Stimulated activated naive CD8-positive, alpha-beta T cell treated with anti-CD3 and anti-CD28 coated beads, Interleukin-15, Interleukin-2, amounts not matched to agents 100 ng/mL and 50 ng/mL, for 24 hours (primary cell): Measurements from ENCODE around the gene ZFR2.
A peak's percentile ranks its signal among the peaks of the same experiment; 100 is the strongest.
"Not testable (repeated sequence)": the region's sequence is repeated elsewhere in the genome, so short reads cannot be mapped to it uniquely, and the experiment has no call there.

Experiments
- H3K27ac Mint-ChIP-seq: one replicate; pipeline ENCODE4 v1.8.0; 2021; ENCODE audit warnings: mild to moderate bottlenecking, mixed read lengths
- H3K27me3 Mint-ChIP-seq: one replicate; pipeline ENCODE4 v1.8.0; 2021; ENCODE audit warnings: mixed read lengths
- H3K36me3 Mint-ChIP-seq: one replicate; pipeline ENCODE4 v1.8.0; 2021; ENCODE audit warnings: low read depth, mixed read lengths
- H3K4me1 Mint-ChIP-seq: one replicate; pipeline ENCODE4 v1.8.0; 2021; ENCODE audit warnings: low read depth, mixed read lengths
- H3K4me3 Mint-ChIP-seq: one replicate; pipeline ENCODE4 v1.8.0; 2021; ENCODE audit warnings: mild to moderate bottlenecking, mixed read lengths
- H3K9me3 Mint-ChIP-seq: one replicate; pipeline ENCODE4 v1.8.0; 2021; ENCODE audit warnings: mixed read lengths

ZFR2 gene

DNA sequence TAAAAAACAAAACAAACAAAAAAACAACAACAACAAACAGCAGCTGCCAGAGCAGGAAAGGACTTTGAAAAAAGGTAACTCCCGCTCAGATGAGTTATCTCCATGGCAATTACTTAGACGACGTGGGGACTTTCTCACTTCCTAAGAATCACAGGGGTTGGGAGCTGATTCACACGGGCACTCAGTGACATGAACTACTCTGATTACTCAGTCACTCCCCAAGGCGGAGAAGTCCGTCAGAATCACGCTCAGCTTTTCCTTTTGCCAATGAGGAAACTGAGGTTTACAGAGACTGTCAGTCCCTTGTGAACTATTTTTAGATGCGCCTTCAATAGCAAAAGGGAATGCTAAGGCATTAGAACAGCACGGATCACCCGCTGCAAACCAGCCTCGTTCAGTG lies 50.4 kb downstream of the ZFR2 start:
- Mint-ChIP-seq H3K4me1 (peaks cover 39% of the 10 kb centered on the region), H3K36me3 (no peaks in the 10 kb centered on the region), H3K9me3 (no peaks in the 10 kb centered on the region), H3K27ac (peak overlapping the region; percentile 69), H3K4me3 (no peak overlapping the region), H3K27me3 (no peaks in the 10 kb centered on the region)

DNA sequence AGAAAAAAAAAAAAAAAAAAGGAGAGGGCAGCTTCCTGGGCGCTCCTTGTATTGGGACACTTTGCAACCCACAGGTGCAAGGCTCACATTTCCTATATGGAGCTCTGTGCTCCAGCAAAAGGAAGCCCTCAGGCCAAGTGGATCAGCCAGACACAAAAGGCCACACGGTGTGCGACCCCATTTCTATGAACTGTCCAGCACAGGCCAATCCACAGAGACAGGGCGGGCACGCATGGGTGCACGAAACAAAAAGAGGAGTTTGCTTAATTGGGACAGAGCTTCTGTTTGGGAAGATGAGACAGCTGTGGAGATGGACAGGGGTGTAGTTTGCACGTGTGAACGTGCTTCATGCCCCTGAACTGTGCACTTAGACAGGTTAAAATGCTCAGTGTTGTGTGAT lies 51.1 kb downstream of the ZFR2 start:
- no peak overlapping the region for H3K4me3 Mint-ChIP-seq
- peak overlapping the region; percentile 69 for H3K27ac Mint-ChIP-seq
- H3K27me3 Mint-ChIP-seq, result no peaks in the 10 kb centered on the region
- peaks cover 46% of the 10 kb centered on the region for H3K4me1 Mint-ChIP-seq
- no peaks in the 10 kb centered on the region for H3K9me3 Mint-ChIP-seq
- H3K36me3 Mint-ChIP-seq, result no peaks in the 10 kb centered on the region

DNA sequence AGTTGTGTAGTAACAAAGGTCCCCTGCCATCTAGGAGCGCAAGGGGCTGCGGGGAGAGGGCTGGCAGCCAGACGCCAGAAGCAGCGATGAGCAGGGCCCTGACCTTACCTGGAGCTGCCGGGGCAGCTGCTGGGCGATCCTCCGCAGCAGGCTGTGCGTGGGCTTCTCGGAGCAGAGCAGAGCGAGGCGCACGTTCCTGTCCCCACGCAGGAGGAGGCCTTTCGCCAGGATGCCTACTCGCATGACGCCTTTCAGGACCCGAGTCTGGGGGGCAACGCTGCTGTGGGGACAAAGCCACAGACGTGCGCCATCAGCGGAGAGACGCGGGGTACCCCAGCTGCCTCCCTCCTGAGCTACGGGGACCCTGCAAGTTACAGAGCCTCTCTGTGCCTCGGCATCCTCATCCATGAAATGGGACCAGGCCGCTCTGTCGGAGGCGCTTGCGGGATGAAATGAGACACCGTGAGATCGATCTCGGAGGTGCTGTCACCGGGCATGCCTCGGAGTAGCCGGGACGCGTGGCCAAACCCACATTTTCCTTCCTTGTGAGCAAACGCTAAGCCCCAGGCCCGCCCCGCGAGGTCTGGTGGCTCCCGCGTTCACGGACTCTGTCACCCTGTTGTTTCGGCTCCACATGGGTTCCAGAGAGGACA lies 52.1 kb downstream of the ZFR2 start:
- Mint-ChIP-seq H3K27me3 (no peaks in the 10 kb centered on the region), H3K4me1 (peaks cover 48% of the 10 kb centered on the region)

DNA sequence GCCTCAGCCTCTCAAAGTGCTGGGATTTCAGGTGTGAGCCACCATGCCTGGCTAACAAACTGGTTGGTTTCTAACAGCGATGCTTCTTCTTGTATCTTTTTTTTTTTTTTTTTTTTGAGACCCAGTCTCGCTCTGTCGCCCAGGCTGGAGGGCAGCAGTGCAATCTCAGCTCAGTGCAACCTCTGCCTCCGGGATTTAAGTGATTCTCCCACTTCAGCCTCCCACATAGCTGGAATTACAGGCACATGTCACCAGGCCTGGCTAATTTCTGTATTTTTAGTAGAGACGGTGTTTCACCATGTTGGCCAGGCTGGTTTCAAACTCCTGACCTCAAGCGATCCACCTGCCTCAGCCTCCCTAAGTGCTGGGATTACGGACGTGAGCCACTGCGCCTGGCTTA lies 52.7 kb downstream of the ZFR2 start:
- H3K4me3 Mint-ChIP-seq, H3K27ac Mint-ChIP-seq, H3K27me3 Mint-ChIP-seq, H3K36me3 Mint-ChIP-seq, H3K9me3 Mint-ChIP-seq: not testable (repeated sequence)
- peaks cover 52% of the 10 kb centered on the region for H3K4me1 Mint-ChIP-seq

More for the DNA sequence above, 52.1 kb downstream of the ZFR2 start:
- Mint-ChIP-seq H3K36me3 (no peaks in the 10 kb centered on the region), H3K9me3 (no peaks in the 10 kb centered on the region), H3K4me3 (no peak overlapping the region), H3K27ac (no peak overlapping the region)

DNA sequence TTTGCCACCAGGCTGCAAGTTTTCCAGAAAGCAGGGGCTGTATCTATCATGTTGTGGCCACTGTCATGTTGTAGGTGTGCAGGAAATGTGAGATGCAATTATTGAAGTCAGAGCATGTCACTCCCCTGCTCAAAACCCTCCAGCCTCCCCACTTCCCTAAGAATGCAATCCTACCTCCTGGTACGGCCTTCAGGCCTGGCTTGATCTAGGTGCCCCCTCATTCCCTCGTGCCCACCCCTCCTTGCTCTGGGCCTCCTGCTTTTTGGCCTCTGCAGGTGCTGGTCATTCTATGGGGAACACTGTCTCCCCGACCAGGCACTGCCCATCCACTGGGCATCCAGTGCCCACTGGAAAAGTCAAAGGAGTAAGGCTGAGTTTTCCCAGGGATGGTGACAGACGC lies 54.2 kb downstream of the ZFR2 start:
- peak overlapping the region; percentile 93 for H3K27ac Mint-ChIP-seq
- no peaks in the 10 kb centered on the region for H3K27me3 Mint-ChIP-seq
- no peak overlapping the region for H3K4me3 Mint-ChIP-seq
- H3K36me3 Mint-ChIP-seq, result no peaks in the 10 kb centered on the region
- H3K9me3 Mint-ChIP-seq, result no peaks in the 10 kb centered on the region
- peaks cover 63% of the 10 kb centered on the region for H3K4me1 Mint-ChIP-seq

DNA sequence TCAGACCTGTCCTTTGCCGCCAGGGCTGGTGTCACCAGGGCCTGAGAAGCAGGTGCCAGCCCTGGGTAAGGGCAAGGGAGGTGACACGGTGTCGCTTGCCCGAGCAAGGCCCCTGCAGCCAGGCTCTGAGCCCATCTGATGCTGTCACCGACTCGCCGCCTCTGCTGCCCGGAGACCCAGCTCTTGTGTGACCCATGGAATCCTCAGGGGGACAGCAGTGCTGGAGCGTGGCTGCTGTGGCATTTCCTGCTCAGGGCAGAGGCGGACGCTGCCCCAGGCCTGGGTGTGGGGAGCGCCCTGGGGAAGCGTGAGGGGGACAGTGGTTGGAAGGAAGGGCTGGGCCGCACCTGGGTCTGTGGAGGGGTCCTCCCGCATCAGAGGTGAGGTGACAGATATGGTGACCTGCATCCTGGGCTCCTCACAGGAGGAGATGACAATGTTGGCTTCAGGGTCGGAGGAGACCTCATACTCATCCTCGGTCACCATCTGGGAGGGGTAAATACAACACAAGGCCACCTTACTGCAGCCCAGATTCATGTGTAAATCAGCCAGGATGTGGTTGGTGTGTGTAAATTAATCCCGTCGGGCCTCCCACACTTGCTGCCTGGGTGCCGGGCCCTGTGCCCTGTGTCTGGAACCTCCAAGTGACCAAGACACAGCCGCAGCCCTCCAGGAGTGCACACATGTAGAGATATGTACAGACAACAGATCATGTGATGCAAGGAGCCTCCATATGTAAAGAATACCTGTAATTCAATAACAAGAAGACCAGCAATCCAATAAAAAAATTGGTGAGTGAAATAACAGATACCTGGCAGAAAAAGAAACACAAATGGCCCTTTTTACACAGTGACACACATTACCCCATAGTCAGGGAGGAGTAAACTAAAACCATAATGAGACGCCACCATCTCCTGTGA lies 55.1 kb downstream of the ZFR2 start:
- Mint-ChIP-seq H3K27ac (peak overlapping the region; percentile 93), H3K4me3 (no peak overlapping the region), H3K4me1 (peaks cover 65% of the 10 kb centered on the region), H3K27me3 (no peaks in the 10 kb centered on the region), H3K36me3 (no peaks in the 10 kb centered on the region), H3K9me3 (no peaks in the 10 kb centered on the region)

DNA sequence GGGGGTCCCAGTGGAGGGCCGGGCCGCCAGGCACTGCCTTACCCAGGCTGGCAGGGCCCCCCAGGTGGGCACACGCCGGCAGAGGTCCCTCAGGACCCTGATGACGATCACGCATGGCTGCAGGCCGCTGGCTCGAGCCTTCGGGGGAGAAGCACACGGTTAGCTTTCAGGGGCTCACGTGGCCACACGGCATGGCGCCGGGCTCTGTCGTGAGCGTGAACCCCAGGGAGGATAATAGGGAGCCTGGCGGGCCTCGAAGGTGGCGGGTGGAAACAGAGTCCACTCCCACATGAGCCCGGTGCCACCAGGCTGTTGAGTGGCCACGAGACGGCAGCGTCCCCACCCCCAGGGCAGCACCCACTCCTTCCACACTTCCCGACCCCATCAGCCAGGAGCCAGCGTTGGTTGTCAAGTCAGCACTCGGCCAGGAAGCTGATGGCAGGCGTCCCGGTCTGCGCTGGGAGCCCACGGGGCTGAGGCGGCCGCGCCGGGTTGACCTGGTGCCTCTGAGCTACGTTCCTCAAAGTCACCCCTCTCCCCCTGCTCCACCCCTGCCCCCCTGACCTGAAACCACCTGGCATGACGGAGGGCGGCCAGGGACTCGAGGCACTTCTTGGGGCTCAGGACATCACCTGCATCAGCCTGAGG lies 58.0 kb downstream of the ZFR2 start:
- H3K27ac Mint-ChIP-seq, result no peak overlapping the region
- no peaks in the 10 kb centered on the region for H3K36me3 Mint-ChIP-seq
- no peaks in the 10 kb centered on the region for H3K9me3 Mint-ChIP-seq
- H3K4me3 Mint-ChIP-seq, result no peak overlapping the region
- no peaks in the 10 kb centered on the region for H3K27me3 Mint-ChIP-seq
- peaks cover 59% of the 10 kb centered on the region for H3K4me1 Mint-ChIP-seq

DNA sequence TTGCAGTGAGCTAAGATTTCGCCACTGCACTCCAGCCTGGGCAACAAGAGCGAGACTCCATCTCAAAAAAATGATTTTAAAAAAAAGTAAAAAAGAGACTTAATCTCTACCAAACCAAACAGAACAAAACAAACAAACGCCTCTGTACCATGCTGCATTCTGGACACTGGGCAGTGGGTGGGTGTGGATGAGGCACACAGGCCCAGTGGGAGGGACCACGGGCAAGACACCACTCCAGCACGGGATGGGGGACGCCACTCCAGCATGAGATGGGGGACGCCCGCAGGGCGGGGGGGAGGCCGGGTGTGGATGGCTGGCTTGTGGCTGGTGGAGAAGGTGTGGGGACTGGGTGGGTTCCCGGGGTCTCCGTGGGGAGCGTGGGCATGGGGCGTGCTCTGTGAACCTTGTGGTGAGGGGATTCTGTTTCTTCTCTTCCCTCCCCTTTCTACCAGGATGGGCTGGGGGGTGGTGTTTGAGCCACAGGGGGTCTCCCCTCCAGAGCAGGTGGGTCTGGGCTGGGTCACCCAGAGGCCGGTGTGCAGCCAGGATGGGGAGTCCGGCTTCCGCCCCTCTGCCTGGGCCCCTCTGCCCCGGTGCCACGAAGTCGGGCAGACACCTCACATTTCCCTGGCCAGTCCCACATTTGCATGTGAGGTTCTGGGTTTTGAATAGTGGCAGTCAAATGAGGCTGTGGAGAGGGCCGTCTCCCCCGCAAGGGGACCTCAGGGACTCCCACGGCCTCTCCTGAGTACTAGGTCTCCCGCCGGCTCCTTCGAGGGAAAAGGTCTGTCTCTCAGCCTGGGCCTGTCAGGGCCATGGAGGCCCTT lies 58.7 kb downstream of the ZFR2 start:
- Mint-ChIP-seq H3K4me3 (no peak overlapping the region), H3K36me3 (no peaks in the 10 kb centered on the region), H3K4me1 (peaks cover 65% of the 10 kb centered on the region), H3K27ac (no peak overlapping the region), H3K27me3 (no peaks in the 10 kb centered on the region), H3K9me3 (no peaks in the 10 kb centered on the region)

DNA sequence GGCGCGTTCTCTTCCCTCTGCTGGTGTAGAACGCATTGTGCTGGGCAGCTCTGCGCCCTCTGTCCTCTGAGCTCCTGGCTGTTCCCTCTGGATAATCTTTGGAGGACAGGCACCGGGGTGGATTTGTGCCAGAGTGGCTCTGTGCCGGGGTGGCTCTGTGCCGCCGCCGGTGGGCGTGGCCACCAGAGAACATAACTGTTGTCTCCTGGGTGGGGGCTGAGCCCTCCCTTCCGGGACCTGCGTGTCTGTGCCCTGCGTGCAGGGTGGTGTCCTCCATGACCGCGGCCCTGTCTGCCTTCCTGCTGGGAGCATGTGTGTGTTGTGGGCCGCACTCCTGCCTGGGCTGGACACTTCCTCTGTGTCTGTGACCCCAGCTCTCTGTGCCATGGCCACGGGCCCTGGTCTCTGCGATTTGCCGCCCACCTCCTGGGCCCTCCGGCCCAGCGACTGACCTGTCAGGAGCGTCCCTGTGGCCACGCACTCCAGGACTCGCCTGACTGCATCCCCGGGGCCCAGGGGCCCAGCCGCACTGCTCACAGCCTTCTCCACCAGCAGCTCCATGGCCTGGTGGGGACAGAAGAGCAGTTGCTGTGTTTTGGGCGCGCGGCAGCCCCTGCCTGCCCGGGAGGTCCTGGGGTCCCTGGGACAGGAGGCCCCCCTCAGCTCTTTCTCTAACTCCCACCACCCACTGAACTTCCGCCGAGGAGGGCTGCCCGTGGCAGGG lies 60.3 kb downstream of the ZFR2 start:
- Mint-ChIP-seq H3K36me3 (no peaks in the 10 kb centered on the region), H3K4me1 (peaks cover 54% of the 10 kb centered on the region), H3K9me3 (no peaks in the 10 kb centered on the region), H3K4me3 (no peak overlapping the region), H3K27ac (no peak overlapping the region), H3K27me3 (no peaks in the 10 kb centered on the region)

DNA sequence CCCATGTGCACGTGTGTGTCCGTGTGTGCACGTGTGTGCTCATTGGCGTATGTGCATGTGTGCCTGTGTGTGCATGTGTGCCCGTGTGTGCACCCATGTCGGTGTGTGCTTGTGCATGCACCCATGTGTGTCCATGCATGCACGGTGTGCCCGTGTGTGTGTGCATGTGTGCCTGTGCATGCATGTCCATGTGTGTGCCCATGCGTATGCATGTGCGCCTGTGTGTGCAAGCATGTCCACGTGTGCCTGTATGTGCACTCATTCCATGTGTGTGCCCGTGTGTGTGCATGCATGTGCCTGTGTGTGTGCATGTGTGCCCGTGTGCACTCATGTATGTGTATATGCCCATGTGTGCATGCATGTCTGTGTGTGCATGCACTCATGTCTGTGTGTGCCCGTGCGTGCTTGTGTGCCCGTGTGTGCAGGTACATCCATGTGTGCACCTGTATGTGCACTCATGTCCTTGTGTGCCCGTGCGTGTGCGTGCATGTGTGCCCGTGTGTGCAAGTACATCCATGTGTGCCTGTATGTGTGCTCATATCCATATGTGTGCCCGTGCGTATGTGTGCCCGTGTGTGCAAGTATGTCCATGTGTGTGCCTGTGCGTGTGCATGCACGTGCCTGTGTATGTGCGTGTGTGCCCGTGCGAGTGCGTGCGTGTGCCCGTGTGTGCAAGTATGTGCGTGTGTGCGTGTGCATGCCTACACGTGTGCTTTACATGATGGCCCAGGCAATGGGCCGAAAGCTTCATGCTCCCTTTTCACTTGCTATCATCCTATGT lies 61.1 kb downstream of the ZFR2 start:
- Mint-ChIP-seq H3K27ac (no peak overlapping the region), H3K9me3 (no peaks in the 10 kb centered on the region), H3K36me3 (no peaks in the 10 kb centered on the region), H3K4me3 (no peak overlapping the region), H3K4me1 (peaks cover 45% of the 10 kb centered on the region), H3K27me3 (no peaks in the 10 kb centered on the region)

DNA sequence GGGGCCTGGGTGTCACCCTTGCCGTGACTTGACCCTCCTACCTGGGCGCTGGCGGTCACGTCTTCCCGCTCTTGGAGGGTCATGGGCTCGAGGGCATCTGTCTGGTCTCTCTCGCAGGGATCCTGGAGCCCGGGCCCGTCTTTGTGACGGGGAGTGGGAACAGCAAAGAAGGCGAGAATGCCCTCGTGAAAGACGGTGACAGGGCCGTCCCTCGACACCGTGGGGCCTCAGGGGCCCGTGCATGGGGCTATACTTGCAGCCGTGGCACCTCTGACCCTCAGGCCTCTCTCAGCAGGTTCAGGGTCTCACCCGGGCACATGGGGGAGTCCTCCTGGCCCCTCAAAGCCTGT lies 61.7 kb downstream of the ZFR2 start:
- Mint-ChIP-seq H3K9me3 (no peaks in the 10 kb centered on the region), H3K4me1 (peaks cover 42% of the 10 kb centered on the region), H3K27ac (no peak overlapping the region), H3K27me3 (no peaks in the 10 kb centered on the region), H3K4me3 (no peak overlapping the region), H3K36me3 (no peaks in the 10 kb centered on the region)

DNA sequence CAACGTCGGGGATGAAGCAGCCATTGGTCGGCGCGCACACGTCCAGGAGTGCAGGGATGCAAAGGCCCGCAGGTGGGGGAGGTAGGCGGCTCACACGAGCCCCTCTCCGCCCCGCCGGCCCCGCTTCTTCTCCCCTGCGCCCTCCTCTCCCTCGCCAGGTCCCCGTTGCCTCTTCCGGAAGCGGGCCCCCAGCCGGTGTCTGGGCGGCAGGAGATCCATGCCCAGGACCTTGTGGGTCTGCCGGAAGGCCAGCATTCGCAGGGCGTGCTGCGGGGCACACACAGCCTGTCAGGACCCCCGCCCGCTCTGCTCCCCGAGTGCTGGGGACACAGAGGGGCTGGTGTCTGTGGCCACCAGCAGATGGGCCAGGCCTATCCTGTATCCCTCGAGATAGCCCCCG lies 63.0 kb downstream of the ZFR2 start:
- Mint-ChIP-seq H3K4me3 (no peak overlapping the region), H3K36me3 (no peaks in the 10 kb centered on the region), H3K27me3 (no peaks in the 10 kb centered on the region), H3K27ac (no peak overlapping the region), H3K4me1 (peaks cover 41% of the 10 kb centered on the region), H3K9me3 (no peaks in the 10 kb centered on the region)

DNA sequence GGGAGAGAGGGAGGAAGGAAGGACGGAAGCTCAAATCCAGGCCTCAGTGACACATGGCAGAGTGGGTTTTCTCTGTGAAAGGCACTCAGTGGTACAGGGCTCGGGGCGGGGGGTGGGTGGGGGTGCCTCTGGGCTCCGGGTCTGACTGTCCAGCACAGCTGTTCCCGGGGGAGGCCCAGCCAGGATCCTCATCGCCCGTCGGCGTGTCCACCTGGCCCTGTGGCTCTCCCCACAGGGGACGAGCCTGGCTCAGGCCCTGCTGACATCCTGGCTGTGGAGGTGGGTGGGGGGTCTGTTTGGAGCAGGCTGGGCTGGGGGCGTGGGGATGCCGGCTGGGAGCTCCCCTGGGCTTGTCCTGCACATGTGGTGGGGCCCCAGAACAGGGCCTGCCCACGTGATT lies 64.4 kb downstream of the ZFR2 start:
- no peaks in the 10 kb centered on the region for H3K27me3 Mint-ChIP-seq
- H3K27ac Mint-ChIP-seq, result no peak overlapping the region
- H3K9me3 Mint-ChIP-seq, result no peaks in the 10 kb centered on the region
- H3K36me3 Mint-ChIP-seq, result no peaks in the 10 kb centered on the region
- H3K4me3 Mint-ChIP-seq, result no peak overlapping the region
- peaks cover 38% of the 10 kb centered on the region for H3K4me1 Mint-ChIP-seq

DNA sequence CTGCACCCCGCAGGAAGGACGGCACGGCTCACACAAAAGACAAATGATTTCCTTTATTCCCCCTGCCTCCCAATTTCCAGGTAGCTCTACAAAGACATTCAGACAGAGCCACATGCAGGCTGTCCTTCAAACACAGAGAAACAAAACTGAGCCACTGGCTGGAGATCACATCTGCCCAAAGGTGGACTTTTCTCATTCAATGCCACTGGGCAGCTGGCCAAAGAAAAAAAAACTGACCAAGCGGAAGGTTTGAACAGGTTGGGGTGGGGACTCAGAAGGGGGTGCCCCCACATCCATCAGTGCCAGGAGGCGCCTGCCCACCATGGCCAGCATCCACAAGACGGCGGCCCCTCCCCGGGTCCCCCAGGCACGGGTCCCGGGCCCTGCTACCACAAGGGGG lies 64.9 kb downstream of the ZFR2 start:
- no peaks in the 10 kb centered on the region for H3K27me3 Mint-ChIP-seq
- H3K27ac Mint-ChIP-seq, result no peak overlapping the region

More for the DNA sequence above, 64.9 kb downstream of the ZFR2 start:
- H3K4me1 Mint-ChIP-seq, result peaks cover 39% of the 10 kb centered on the region
- H3K36me3 Mint-ChIP-seq, result no peaks in the 10 kb centered on the region
- no peaks in the 10 kb centered on the region for H3K9me3 Mint-ChIP-seq
- H3K4me3 Mint-ChIP-seq, result no peak overlapping the region
